BJ (cell line): ENCODE measurements around the gene SLC13A5. TPM values are rescaled to one million over a fixed set of nuclear protein-coding genes. Genes with fewer than 3 reads are reported as not detected.
"Not testable (repeated sequence)": the region's sequence is repeated elsewhere in the genome, so short reads cannot be mapped to it uniquely, and the experiment has no call there.

ENCODE experiments used
- CTCF ChIA-PET: fragments of 350-600 bp; formaldehyde crosslinking; extraction: SDS; loops from one replicate; lab custom pipeline; 2021; ENCODE audit warnings: antibody characterized with exemption, inconsistent platforms; lab: Yijun Ruan, JAX
- POLR2A ChIA-PET: fragments of 300-600 bp; sonication (Branson Sonifier 250); formaldehyde crosslinking; extraction: SDS; loops from one replicate; lab custom pipeline; 2021; ENCODE audit warnings: antibody characterized with exemption; lab: Charles Lee
- DNase-seq: peaks from one replicate; pipeline ENCODE4 v3.0.0-alpha.2; 2011; ENCODE audit warnings: low read depth
- H3K27me3 ChIP-seq: 2 replicates; pipeline ENCODE4 v1.6.0; 2011; ENCODE audit warnings: low read length; ENCODE audit not compliant: control insufficient read depth, insufficient read depth
- H3K36me3 ChIP-seq: 2 replicates; pipeline ENCODE4 v1.5.1; 2011; ENCODE audit warnings: low read length; ENCODE audit not compliant: control insufficient read depth, insufficient read depth
- H3K4me3 ChIP-seq: 2 replicates; pipeline ENCODE4 v1.5.1; 2011; ENCODE audit warnings: low read depth, mild to moderate bottlenecking, control low read depth, low read length
- CTCF ChIP-seq: IDR thresholded peaks from 2 replicates; pipeline ENCODE4 v1.5.1; 2011; ENCODE audit warnings: low read depth, mild to moderate bottlenecking, control low read depth, inconsistent platforms, low read length, moderate library complexity; ENCODE audit not compliant: insufficient read depth
- polyA plus RNA-seq: library from polyadenylated mRNA; depleted of rRNA; stranded (reverse); fragments of >200 nt; gene quantifications from 2 replicates; pipeline ENCODE4 v1.2.3, GENCODE V29; 2011

SLC13A5 gene
- polyA plus RNA-seq, 1 experiment = not detected

- ChIA-PET POLR2A (no interaction called here), CTCF (interaction anchor here (2.2 kb wide), 1 partner anchor 34 kb away, joined by 8 read pairs; no protein-coding TSS in a partner anchor)
- no peak for TF ChIP-seq CTCF
- peaks cover 5% of the 10 kb centered on the region; the same call in 1 of the 2 replicates for H3K27me3 ChIP-seq
- H3K4me3 ChIP-seq = no peak overlapping the region
- DNase-seq = no peak
- no peaks in the 10 kb centered on the region for H3K36me3 ChIP-seq
Measured at GRCh38 chr17:6699997-6700947, 12.9 kb downstream of the SLC13A5 start.

GRCh38 chr17:6698004-6698403 is 15.2 kb downstream of the SLC13A5 start:
- DNase-seq = no peak
- ChIA-PET POLR2A (no interaction called here), CTCF (interaction anchor here (1.3 kb wide), 1 partner anchor 213 kb away, joined by 4 read pairs; no protein-coding TSS in a partner anchor)
- H3K27me3 ChIP-seq = peaks cover 8% of the 10 kb centered on the region
- no peak for TF ChIP-seq CTCF
- H3K4me3 ChIP-seq = no peak overlapping the region
- H3K36me3 ChIP-seq = no peaks in the 10 kb centered on the region

GRCh38 chr17:6696906-6697305 is 16.3 kb downstream of the SLC13A5 start:
- no peaks in the 10 kb centered on the region for H3K36me3 ChIP-seq
- H3K4me3 ChIP-seq = no peak overlapping the region
- CTCF ChIA-PET = no interaction called here
- no peak for DNase-seq
- peaks cover 10% of the 10 kb centered on the region for H3K27me3 ChIP-seq
- POLR2A ChIA-PET = no interaction called here
- no peak for TF ChIP-seq CTCF

- DNase-seq = no peak
- TF ChIP-seq CTCF = no peak
- CTCF ChIA-PET = no interaction called here
- Histone ChIP-seq H3K36me3 (no peaks in the 10 kb centered on the region), H3K27me3 (peaks cover 10% of the 10 kb centered on the region), H3K4me3 (no peak overlapping the region)
- POLR2A ChIA-PET = no interaction called here
Measured at GRCh38 chr17:6695565-6695964, 17.6 kb downstream of the SLC13A5 start.

- no peak overlapping the region for H3K4me3 ChIP-seq
- TF ChIP-seq CTCF = no peak
- ChIA-PET POLR2A (no interaction called here), CTCF (no interaction called here)
- H3K27me3 ChIP-seq = peaks cover 8% of the 10 kb centered on the region
- no peak for DNase-seq
- H3K36me3 ChIP-seq = no peaks in the 10 kb centered on the region
Measured at GRCh38 chr17:6695051-6695450, 18.1 kb downstream of the SLC13A5 start.

GRCh38 chr17:6691958-6692357 is 21.2 kb downstream of the SLC13A5 start:
- H3K4me3 ChIP-seq, CTCF ChIA-PET, DNase-seq, H3K27me3 ChIP-seq, POLR2A ChIA-PET, H3K36me3 ChIP-seq: not testable (repeated sequence)
